Measurements from ENCODE around the gene RBPMS2. TPM values are rescaled to one million over a fixed set of nuclear protein-coding genes. Genes with fewer than 3 reads are reported as not detected.
A peak's percentile ranks its signal among the peaks of the same experiment; 100 is the strongest.

The RBPMS2 gene
- total RNA-seq, 1 experiment from 2014 or later = 0.91 TPM

DNA sequence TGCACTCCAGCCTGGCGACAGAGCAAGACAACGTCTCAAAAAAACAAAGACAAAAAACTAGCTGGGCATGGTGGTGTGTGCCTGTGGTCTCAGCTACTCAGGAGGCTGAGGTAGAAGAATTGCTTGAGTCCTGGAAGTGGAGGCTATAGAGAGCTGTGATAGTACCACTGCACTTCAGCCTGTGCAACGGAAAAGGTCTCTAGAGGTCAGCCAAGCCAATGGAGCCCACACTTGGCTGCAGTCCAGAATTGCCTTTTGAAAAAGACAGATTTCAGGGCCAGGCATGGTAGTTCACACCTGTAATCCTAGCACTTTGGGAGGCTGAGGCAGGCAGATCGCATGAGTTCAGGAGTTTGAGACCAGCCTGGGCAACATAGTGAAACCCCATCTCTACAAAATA is 8.4 kb upstream of the RBPMS2 start:
- DNase-seq (ENCODE audit: low read depth) = no peak

DNA sequence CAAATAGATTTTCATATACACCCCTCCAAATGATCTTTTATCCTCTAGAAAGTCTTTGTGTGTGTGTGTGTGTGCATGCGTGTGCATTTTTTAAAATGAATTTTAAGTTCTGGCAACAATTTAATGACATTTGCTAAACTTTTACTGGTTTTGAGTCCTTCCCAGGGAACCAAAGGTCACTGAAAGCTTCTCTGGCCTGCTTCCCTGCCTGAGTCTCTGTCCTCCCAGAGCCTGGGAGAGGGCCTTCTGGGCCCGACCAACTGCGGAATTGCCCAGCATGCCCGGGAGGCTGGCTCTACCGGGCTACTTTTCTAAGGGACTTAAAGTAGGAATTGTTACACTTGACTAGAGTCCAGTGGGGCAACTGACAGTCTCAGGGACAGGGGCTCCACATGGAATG is 7.4 kb upstream of the RBPMS2 start:
- DNase-seq (ENCODE audit: low read depth) = no peak

DNA sequence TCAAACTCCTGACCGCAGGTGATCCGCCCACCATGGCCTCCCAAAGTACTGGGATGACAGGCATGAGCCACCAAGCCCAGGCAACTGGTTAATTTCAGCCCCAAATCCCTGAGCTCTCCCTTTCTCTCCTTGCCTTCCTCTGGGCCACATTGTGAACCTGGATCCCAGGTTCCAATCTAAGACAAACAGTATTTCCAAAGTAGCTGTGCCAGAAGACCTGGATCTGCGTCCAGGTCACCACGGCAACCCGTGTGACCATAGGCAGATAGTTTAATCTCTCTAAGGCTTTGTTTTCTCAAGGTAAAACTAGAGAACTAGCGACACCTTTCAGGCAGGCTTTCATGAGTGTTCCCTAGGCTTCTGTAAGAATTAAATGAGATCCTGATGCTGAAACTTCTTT is 5.9 kb upstream of the RBPMS2 start:
- no peak for DNase-seq (ENCODE audit: low read depth)

DNA sequence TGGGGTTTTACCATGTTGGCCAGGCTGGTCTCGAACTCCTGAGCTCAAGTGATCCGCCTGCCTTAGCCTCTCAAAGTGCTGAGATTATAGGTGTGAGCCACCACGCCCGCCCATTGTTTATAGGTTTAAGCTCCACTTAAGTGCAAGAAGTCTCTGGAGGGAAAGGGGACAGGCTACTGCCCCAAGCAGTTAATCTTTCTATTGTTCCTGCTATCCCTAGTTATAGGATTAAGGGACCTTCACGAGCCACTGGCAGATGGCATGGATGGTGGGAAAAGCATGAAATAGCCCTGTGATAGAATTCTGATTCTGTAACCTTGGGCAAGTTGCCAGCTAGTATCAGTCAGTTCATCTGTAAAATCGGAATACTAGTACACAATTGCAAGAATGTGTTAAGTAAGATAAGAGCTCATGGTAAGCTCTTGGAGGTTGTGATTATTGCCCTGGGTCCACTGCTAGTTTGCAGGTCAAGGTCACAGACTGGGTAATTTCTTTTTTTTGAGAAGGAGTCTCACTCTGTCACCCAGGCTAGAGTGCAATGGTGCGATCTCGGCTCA is 5.3 kb upstream of the RBPMS2 start:
- no peak for DNase-seq (ENCODE audit: low read depth)

GRCh38 chr15:64779630-64780029 is 4.2 kb upstream of the RBPMS2 start:
- DNase-seq (ENCODE audit: low read depth) = no peak

- DNase-seq (ENCODE audit: low read depth) = no peak
Measured at GRCh38 chr15:64779024-64779423, 3.6 kb upstream of the RBPMS2 start.

DNA sequence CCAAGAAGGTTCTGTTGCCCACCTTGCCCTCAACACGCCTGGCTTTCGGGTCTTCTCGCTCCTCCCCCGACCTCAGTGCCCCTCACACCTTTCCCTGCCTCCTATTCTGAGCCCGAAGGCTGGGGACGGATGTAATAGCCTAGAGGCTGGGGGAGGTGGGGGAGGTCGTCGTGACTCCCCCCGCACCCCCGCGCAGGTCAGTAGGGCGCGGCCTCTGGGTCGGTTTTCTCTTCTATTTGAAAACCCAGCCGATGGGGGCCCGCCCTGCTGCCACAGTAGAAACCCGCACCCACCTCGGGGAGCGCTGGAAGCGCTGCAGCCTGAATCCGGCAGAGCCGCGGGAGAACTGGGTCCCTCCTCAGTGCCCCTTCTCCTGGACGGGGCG is 1.0 kb upstream of the RBPMS2 start:
- DNase-seq (ENCODE audit: low read depth) = no peak

- peak; percentile 18 for DNase-seq (ENCODE audit: low read depth)
Measured at GRCh38 chr15:64774629-64775493, 528 bp downstream of the RBPMS2 start.

GRCh38 chr15:64774037-64774628 is 1.3 kb downstream of the RBPMS2 start:
- no peak for DNase-seq (ENCODE audit: low read depth)

DNA sequence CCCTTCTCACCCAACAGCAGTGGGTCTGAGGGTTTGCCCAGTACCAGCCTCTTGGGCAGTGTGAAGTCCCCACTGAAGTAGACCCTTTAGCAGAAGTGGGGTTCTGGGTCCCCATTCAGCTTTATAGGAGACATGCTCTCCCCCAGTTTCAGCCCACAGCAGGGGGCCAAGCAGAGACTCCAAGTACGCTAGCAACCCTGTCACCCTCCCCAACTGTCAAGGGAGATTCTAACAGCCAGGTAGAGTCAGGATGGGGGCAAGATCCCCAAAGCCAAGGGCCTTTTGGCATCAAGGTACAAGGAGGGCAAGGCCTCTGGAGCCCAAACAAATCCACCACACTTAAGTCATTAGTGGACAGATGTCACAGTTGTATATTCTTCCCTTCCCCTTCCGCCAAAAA is 1.8 kb downstream of the RBPMS2 start:
- no peak for DNase-seq (ENCODE audit: low read depth)

- DNase-seq (ENCODE audit: low read depth) = no peak
Measured at GRCh38 chr15:64772964-64773363, 2.4 kb downstream of the RBPMS2 start.

DNA sequence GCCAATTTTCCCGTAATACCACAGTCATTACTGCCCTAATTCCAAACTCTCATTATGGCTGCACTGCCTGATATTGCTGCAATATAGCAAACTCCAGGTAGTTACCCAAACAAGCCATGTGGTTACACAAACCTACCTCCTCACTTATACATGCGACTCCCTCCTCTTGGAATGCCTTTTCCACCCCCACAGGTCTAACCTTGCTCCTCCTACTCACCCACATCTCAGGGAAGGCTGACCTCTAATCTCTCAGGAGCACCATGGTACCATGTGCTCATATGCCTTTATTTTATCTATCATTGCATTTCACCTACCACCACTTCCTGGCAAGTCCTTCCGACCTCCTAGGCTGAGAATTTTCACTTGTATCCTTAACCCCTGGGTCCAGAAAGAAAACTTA is 2.9 kb downstream of the RBPMS2 start:
- no peak for DNase-seq (ENCODE audit: low read depth)

- no peak for DNase-seq (ENCODE audit: low read depth)
Measured at GRCh38 chr15:64770626-64771025, 4.8 kb downstream of the RBPMS2 start.

DNA sequence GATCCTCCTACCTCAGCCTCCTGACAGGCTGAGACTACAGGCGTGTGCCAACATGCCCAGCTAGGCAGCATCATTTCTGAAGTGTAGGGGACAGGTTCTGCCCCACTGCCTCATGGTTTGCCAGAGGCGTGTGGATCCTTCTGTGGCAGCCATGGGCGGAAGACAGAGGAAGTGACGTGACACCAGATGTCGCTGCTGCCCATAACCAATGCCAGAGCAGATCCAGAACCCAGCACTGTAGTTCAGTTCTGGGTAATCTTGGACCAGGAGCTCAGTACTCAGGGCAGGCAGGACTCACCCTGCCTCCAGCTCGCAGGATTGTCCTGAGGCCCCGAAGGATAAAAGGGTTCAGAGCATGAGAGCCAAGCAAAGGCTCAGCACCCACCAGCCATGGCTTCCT is 8.2 kb downstream of the RBPMS2 start:
- DNase-seq (ENCODE audit: low read depth) = no peak

GRCh38 chr15:64766058-64766457 is 9.3 kb downstream of the RBPMS2 start:
- no peak for DNase-seq (ENCODE audit: low read depth)

DNA sequence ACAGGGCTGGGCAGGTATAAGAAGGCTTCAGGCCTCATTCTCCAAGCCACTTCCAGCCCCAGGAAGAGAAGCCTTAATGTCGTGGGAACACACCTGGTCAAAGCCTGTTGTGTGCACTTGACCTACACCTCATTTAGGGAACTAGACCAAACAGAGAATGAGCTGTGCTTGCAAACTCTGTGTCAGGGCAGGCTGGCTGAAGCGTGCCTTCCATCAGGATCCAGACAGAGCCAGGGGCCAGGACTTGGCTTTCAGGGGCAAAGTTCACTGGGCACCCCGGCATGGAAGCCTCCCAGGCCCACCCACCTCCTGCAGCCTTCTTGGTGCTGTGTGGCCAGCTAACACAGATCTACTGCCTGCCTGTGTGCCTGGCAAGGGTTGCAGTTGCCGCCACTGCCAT is 11.5 kb downstream of the RBPMS2 start:
- DNase-seq (ENCODE audit: low read depth) = no peak

DNA sequence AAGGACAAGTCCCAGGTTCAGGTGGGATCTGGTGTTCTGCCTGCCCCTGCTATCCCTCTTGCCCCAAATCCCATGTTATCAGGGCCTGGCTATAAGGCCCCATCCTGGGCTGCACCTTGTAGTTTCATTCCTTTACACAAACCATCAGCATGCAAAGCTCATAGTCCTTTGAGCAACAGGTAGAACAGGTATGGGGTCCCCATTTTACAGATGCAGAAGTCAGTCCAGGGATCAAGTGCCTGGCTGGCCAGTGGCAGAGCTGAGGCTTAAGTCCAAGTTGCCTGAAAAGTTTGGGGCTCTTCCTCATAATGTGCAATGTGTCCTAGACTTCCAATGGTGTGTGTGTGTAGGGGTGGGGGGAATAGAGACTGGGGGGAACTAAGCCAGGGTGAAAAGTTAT is 11.9 kb downstream of the RBPMS2 start:
- no peak for DNase-seq (ENCODE audit: low read depth)

- DNase-seq (ENCODE audit: low read depth) = no peak
Measured at GRCh38 chr15:64763021-64763420, 12.4 kb downstream of the RBPMS2 start.

- DNase-seq (ENCODE audit: low read depth) = no peak
Measured at GRCh38 chr15:64762546-64762945, 12.8 kb downstream of the RBPMS2 start.

DNA sequence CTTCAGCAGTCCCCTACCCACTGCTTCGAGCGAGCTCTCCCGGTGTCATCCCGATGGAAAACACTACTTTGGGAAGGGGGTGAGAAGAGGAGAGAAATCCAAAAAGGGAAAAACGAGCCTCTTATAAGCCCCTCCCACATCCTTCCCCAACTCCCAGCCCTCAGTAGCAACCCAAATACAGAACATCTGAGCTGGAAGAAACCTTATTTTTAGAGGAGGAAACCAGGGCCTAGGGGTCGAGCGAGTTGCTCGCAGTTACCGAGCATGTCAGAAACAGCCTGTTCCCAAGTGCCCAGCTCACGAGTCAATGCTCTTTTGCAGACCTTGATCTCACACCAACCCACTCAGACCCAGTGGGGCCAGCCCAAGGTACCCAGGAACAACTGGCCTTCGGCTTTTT is 14.2 kb downstream of the RBPMS2 start:
- DNase-seq (ENCODE audit: low read depth) = no peak

DNA sequence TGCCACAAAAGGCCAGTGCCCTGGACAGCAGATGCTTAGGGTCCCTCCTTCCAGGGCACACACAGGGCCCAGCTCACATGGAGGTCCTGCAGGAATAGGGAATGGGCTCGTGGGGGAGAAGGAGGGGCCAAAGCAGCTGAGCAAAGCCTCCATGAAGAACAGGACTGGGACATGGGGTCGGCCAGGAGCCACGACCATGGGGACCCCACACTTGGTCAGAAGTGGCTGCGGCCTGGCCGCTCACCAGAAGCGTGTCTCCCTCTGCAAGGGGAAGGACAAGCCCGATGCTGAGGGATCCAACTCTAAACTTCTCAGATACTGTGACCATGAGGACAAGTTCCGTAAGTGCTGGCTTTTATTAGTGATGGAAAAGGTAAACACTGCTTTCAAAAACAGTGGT is 15.3 kb downstream of the RBPMS2 start:
- DNase-seq (ENCODE audit: low read depth) = no peak

DNA sequence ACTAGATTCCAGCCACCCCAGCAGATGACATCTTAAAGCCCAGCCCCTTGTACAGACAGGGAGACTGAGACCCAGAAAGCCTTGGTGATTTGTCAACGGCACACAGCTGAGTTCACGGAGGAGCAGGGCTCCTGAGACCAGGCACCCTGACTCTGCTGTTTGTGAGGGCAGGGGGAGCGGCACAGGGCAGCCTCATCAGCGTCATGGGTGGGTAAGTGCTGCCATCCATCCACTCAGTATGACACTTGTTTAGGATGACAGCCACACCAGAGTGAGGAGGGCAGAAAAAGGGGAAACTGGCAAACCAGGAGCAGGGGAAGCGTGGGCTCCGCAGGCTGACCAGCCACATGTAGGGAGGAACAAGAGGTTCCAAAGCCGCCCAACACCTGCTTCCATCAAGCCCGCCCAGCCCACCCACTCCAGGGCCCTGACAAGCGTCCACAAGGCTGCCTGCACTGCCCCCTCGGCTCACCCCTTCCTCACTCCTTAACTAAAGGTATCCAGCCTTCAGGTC is 19.9 kb downstream of the RBPMS2 start:
- DNase-seq (ENCODE audit: low read depth) = no peak

Data from M059J (cell line).